HEK293 (cell line): Measurements from ENCODE around the gene KCND2.

Experiments
- CTCF ChIA-PET: fragments of 350-600 bp; formaldehyde crosslinking; extraction: SDS; loops from one replicate; lab custom pipeline; 2021; ENCODE audit warnings: antibody characterized with exemption; lab: Yijun Ruan, JAX
- POLR2A ChIA-PET: fragments of 300-600 bp; formaldehyde crosslinking; extraction: SDS; loops from one replicate; lab custom pipeline; 2020; ENCODE audit warnings: antibody characterized with exemption, inconsistent platforms; lab: Yijun Ruan, JAX
- H3K27ac ChIP-seq: fragments of 200-500 bp; sonication (Bioruptor generic); 2 replicates; pipeline ENCODE4 v1.5.1; 2014; ENCODE audit warnings: low read depth, low read length, control low read depth, inconsistent platforms; ENCODE audit errors: extremely low read depth
- H3K36me3 ChIP-seq, 2 experiments: fragments of 200-500 bp in 1 of 2; sonication (Bioruptor generic) in 1 of 2; 1 replicate in 1 of 2; 2 replicates in 1 of 2; pipeline ENCODE4 v1.5.1; 2014 to 2017; ENCODE audit warnings: inconsistent platforms in 2 of 2, low read length in 2 of 2; ENCODE audit not compliant: control insufficient read depth in 2 of 2, insufficient read depth in 1 of 2
- H3K4me1 ChIP-seq: fragments of 200-500 bp; sonication (Bioruptor generic); 2 replicates; pipeline ENCODE4 v1.5.1; 2014; ENCODE audit warnings: mild to moderate bottlenecking, low read length, inconsistent platforms; ENCODE audit not compliant: control insufficient read depth, insufficient read depth
- H3K4me3 ChIP-seq: 2 replicates; pipeline ENCODE4 v1.5.1; 2011; ENCODE audit warnings: low read depth, mild to moderate bottlenecking, control low read depth, low read length, moderate library complexity
- H3K9me3 ChIP-seq: fragments of 200-500 bp; sonication (Bioruptor generic); 2 replicates; pipeline ENCODE4 v1.5.1; 2014; ENCODE audit warnings: low read depth, low read length, inconsistent platforms; ENCODE audit not compliant: control insufficient read depth, insufficient read depth
- ATF2 ChIP-seq: fragments of 450-650 bp; formaldehyde crosslinking; IDR thresholded peaks from 2 replicates; pipeline ENCODE4 v1.5.1; 2016; ENCODE audit warnings: missing biosample characterization, missing genetic modification characterization, low read depth
- CTCF ChIP-seq: fragments of 450-650 bp; formaldehyde crosslinking; IDR thresholded peaks from 2 replicates; pipeline ENCODE4 v1.5.1; 2016; ENCODE audit warnings: missing biosample characterization, missing genetic modification characterization
- SCRT1 ChIP-seq: fragments of 450-650 bp; formaldehyde crosslinking; IDR thresholded peaks from 2 replicates; pipeline ENCODE4 v1.5.1; 2016; ENCODE audit warnings: missing biosample characterization, missing genetic modification characterization, borderline replicate concordance
- ZBTB17 ChIP-seq: fragments of 450-650 bp; formaldehyde crosslinking; IDR thresholded peaks from 2 replicates; pipeline ENCODE4 v1.5.1; 2016; ENCODE audit warnings: missing biosample characterization, missing genetic modification characterization
- ZFP3 ChIP-seq: fragments of 450-650 bp; formaldehyde crosslinking; IDR thresholded peaks from 2 replicates; pipeline ENCODE4 v1.5.1; 2016; ENCODE audit warnings: low read depth, missing biosample characterization, missing genetic modification characterization
- ZFP37 ChIP-seq: fragments of 450-650 bp; formaldehyde crosslinking; IDR thresholded peaks from 2 replicates; pipeline ENCODE4 v1.5.1; 2016; ENCODE audit warnings: missing biosample characterization, missing genetic modification characterization
- ZNF121 ChIP-seq: fragments of 450-650 bp; formaldehyde crosslinking; IDR thresholded peaks from 2 replicates; pipeline ENCODE4 v1.5.1; 2016; ENCODE audit warnings: missing biosample characterization, missing genetic modification characterization
- ZNF175 ChIP-seq: fragments of 450-650 bp; formaldehyde crosslinking; IDR thresholded peaks from 2 replicates; pipeline ENCODE4 v1.5.1; 2016; ENCODE audit warnings: missing biosample characterization, missing genetic modification characterization
- ZNF18 ChIP-seq: fragments of 450-650 bp; formaldehyde crosslinking; IDR thresholded peaks from 2 replicates; pipeline ENCODE4 v1.5.1; 2016; ENCODE audit warnings: missing biosample characterization, missing genetic modification characterization
- ZNF2 ChIP-seq: fragments of 450-650 bp; formaldehyde crosslinking; IDR thresholded peaks from 2 replicates; pipeline ENCODE4 v1.5.1; 2016; ENCODE audit warnings: missing biosample characterization, missing genetic modification characterization
- ZNF239 ChIP-seq: fragments of 450-650 bp; formaldehyde crosslinking; IDR thresholded peaks from 2 replicates; pipeline ENCODE4 v1.5.1; 2016; ENCODE audit warnings: missing biosample characterization, missing genetic modification characterization
- ZNF341 ChIP-seq: fragments of 450-650 bp; formaldehyde crosslinking; IDR thresholded peaks from 2 replicates; pipeline ENCODE4; 2016; ENCODE audit warnings: low read depth, missing biosample characterization, missing genetic modification characterization
- ZNF423 ChIP-seq: fragments of 450-650 bp; formaldehyde crosslinking; IDR thresholded peaks from 2 replicates; pipeline ENCODE4 v1.5.1; 2016; ENCODE audit warnings: missing biosample characterization, missing genetic modification characterization
- ZNF530 ChIP-seq: fragments of 450-650 bp; formaldehyde crosslinking; IDR thresholded peaks from 2 replicates; pipeline ENCODE4 v1.5.1; 2016; ENCODE audit warnings: low read depth, missing biosample characterization, missing genetic modification characterization
- ZNF626 ChIP-seq: fragments of 450-650 bp; sonication (Bioruptor Pico); formaldehyde crosslinking; IDR thresholded peaks from 2 replicates; pipeline ENCODE4 v1.5.1; 2018; ENCODE audit warnings: missing biosample characterization, missing genetic modification characterization, inconsistent platforms
- ZNF654 ChIP-seq: fragments of 450-650 bp; formaldehyde crosslinking; IDR thresholded peaks from 2 replicates; pipeline ENCODE4 v1.5.1; 2016; ENCODE audit warnings: low read depth, missing biosample characterization, missing genetic modification characterization
- ZNF777 ChIP-seq: fragments of 450-650 bp; formaldehyde crosslinking; IDR thresholded peaks from 2 replicates; pipeline ENCODE4 v1.5.1; 2017; ENCODE audit warnings: missing biosample characterization, missing genetic modification characterization, borderline replicate concordance
- ZSCAN30 ChIP-seq: fragments of 450-650 bp; IDR thresholded peaks from 2 replicates; pipeline ENCODE4 v1.5.1; 2018; ENCODE audit warnings: missing biosample characterization, mild to moderate bottlenecking, missing genetic modification characterization, moderate library complexity

The KCND2 gene

GRCh38 chr7:120785095-120785494 is 512.1 kb downstream of the KCND2 start:
- Histone ChIP-seq H3K4me3 (no peak overlapping the region), H3K27ac (no peak overlapping the region), H3K4me1 (no peaks in the 10 kb centered on the region), H3K9me3 (no peaks in the 10 kb centered on the region), H3K36me3 (no peaks in the 10 kb centered on the region)
- ChIA-PET POLR2A (no interaction called here), CTCF (interaction anchor here (0.8 to 1.9 kb wide), 4 partner anchors 10 to 21 kb away, joined by 3 to 5 read pairs (median 3); no protein-coding TSS in a partner anchor)
- TF ChIP-seq ZNF423 (tag by site-specific recombination) (no peak), SCRT1 (tag by site-specific recombination) (no peak), ZBTB17 (tag by site-specific recombination) (peak; percentile 65; the same call in 1 of the 2 replicates)

GRCh38 chr7:120792091-120792860 is 519.3 kb downstream of the KCND2 start:
- POLR2A ChIA-PET: interaction anchor here (0.5 kb wide), 1 partner anchor 604 kb away, joined by 3 read pairs; the partner anchor contains the start of gene FAM3C

GRCh38 chr7:120792861-120793130 is 519.8 kb downstream of the KCND2 start:
- CTCF ChIA-PET: interaction anchor here (0.7 to 3.9 kb wide), 18 partner anchors 9 to 749 kb away, joined by 3 to 45 read pairs (median 4); no protein-coding TSS in a partner anchor
- H3K36me3 ChIP-seq: no peaks in the 10 kb centered on the region
- POLR2A ChIA-PET: interaction anchor here (0.5 kb wide), 1 partner anchor 603 kb away, joined by 3 read pairs; the partner anchor contains the start of gene FAM3C

More at GRCh38 chr7:120792091-120792860, 519.3 kb downstream of the KCND2 start:
- H3K27ac ChIP-seq: no peak overlapping the region
- no peaks in the 10 kb centered on the region for H3K4me1 ChIP-seq
- H3K4me3 ChIP-seq: no peak overlapping the region
- no peaks in the 10 kb centered on the region for H3K36me3 ChIP-seq
- CTCF ChIA-PET: interaction anchor here (0.6 to 3.9 kb wide), 34 partner anchors 9 to 955 kb away, joined by 3 to 45 read pairs (median 3); partner anchors contain the start of gene CPED1
- TF ChIP-seq ZFP37 (0 out of 2 replicates have a peak, but pooled peaks have one; percentile 23), ZNF777 (tag by site-specific recombination) (no peak), ZNF341 (tag by site-specific recombination) (0 out of 2 replicates have a peak, but pooled peaks have one; percentile 56), ZNF175 (no peak), ZNF239 (tag by site-specific recombination) (no peak), ZNF2 (tag by site-specific recombination) (peak; percentile 65; the same call in 1 of the 2 replicates), CTCF (tag by site-specific recombination) (peak; percentile 75), ZNF121 (no peak), ZBTB17 (tag by site-specific recombination) (no peak; the same call in 1 of the 2 replicates), ZNF530 (no peak), ZFP3 (tag by site-specific recombination) (no peak), ZSCAN30 (tag by site-specific recombination) (peak; percentile 72; the same call in 1 of the 2 replicates), ZNF18 (peak; percentile 83), ZNF654 (tag by site-specific recombination) (peak; percentile 47), ZNF626 (tag by site-specific recombination) (no peak)
- no peaks in the 10 kb centered on the region for H3K9me3 ChIP-seq

More at GRCh38 chr7:120792861-120793130, 519.8 kb downstream of the KCND2 start:
- Histone ChIP-seq H3K9me3 (no peaks in the 10 kb centered on the region), H3K4me1 (no peaks in the 10 kb centered on the region), H3K4me3 (no peak overlapping the region), H3K27ac (no peak overlapping the region)
- no peak for TF ChIP-seq ATF2 (tag by site-specific recombination)
